K562 (cell line): ENCODE data around the gene ZNF490. TPM values are rescaled to one million over a fixed set of nuclear protein-coding genes. Genes with fewer than 3 reads are reported as not detected.

Source experiments
- CHD7 ChIP-seq: fragments of 200-600 bp; sonication (generic); IDR thresholded peaks from one replicate; pipeline ENCODE4 v1.6.1; 2012; ENCODE audit warnings: mild to moderate bottlenecking, low read depth, low read length, inconsistent platforms
- HMG20A ChIP-seq: fragments of 450-650 bp; formaldehyde crosslinking; conservative IDR thresholded peaks from 2 replicates; pipeline ENCODE4 v1.4.0; 2020; ENCODE audit warnings: mild to moderate bottlenecking, mixed read lengths
- SRSF9 ChIP-seq: fragments of 200-400 bp; formaldehyde crosslinking; IDR thresholded peaks from 2 replicates; pipeline ENCODE4 v1.6.1; 2017; ENCODE audit warnings: low read depth, low read length, borderline replicate concordance
- ZBTB7A ChIP-seq: IDR thresholded peaks from 2 replicates; pipeline ENCODE4 v1.6.1; 2011; ENCODE audit warnings: low read depth, mild to moderate bottlenecking, low read length, moderate library complexity, borderline replicate concordance; ENCODE audit not compliant: control insufficient read depth
- ZC3H11A ChIP-seq: IDR thresholded peaks from 2 replicates; pipeline ENCODE4 v1.6.1; 2012; ENCODE audit warnings: low read depth, low read length, improper control_type of control experiment
- ZFP1 ChIP-seq: fragments of 450-650 bp; formaldehyde crosslinking; IDR thresholded peaks from 2 replicates; pipeline ENCODE4 v1.4.0; 2020; ENCODE audit warnings: mild to moderate bottlenecking, mixed read lengths
- ZKSCAN3 ChIP-seq: fragments of 250-450 bp; sonication (Bioruptor Pico); IDR thresholded peaks from 2 replicates; pipeline ENCODE4 v1.4.0; 2020
- polyA plus RNA-seq, 8 experiments: library from polyadenylated mRNA; depleted of rRNA in 4 of 8; stranded (reverse) in 5 of 8; unstranded in 3 of 8; fragments of >200 nt; fragmentation: Nextera tagmentation in 2 of 8; fragmentation: Illumina TruSeq in 1 of 8; extraction: Ambion mirVana in 2 of 8; extraction: Trizol in 1 of 8; gene quantifications; 2 replicates each; pipeline versions ENCODE4 v1.2.1 to v1.2.3, GENCODE V29; 2011 to 2014; ENCODE audit warnings: inconsistent platforms in 1 of 8, missing spikeins in 1 of 8
- total RNA-seq, 7 experiments: library from RNA; depleted of rRNA in 6 of 7; stranded (reverse); fragments of >200 nt in 6 of 7; fragmentation: Illumina TruSeq in 2 of 7; extraction: Trizol in 2 of 7; gene quantifications; 2 replicates each; pipeline versions ENCODE4 v1.2.1 to v1.2.3, GENCODE V29; 2011 to 2021; ENCODE audit warnings: low replicate concordance in 1 of 7
- TF ChIP-seq, protein P1 (sequence below): fragments of 200-800 bp; sonication (Bioruptor generic); IDR thresholded peaks from 2 replicates; pipeline ENCODE4 v1.6.1; 2017; ENCODE audit warnings: missing genetic modification characterization, missing compliant biosample characterization
- TF ChIP-seq, protein P2 (sequence below): sonication (generic); formaldehyde crosslinking; IDR thresholded peaks from 2 replicates; pipeline ENCODE4 v1.8.0; 2022; ENCODE audit warnings: missing genetic modification reagents, mild to moderate bottlenecking, borderline replicate concordance

Gene ZNF490
- total and polyA plus RNA-seq, 9 of the 15 experiments (the other 6 are each of a cell fraction or from before 2014, with no cell fraction given): 0.90 to 8.3 (median 4.4) TPM

GRCh38 chr19:12544401-12544876, 66.2 kb downstream of the ZNF490 start (continued):
- TF ChIP-seq CHD7 (no peak), ZKSCAN3 (no peak), ZFP1 (CRISPR knock-in tag) (no peak), HMG20A (CRISPR knock-in tag) (no peak), SRSF9 (no peak), ZBTB7A (peak; percentile 84), ZC3H11A (no peak)
- TF ChIP-seq, protein P1, sequence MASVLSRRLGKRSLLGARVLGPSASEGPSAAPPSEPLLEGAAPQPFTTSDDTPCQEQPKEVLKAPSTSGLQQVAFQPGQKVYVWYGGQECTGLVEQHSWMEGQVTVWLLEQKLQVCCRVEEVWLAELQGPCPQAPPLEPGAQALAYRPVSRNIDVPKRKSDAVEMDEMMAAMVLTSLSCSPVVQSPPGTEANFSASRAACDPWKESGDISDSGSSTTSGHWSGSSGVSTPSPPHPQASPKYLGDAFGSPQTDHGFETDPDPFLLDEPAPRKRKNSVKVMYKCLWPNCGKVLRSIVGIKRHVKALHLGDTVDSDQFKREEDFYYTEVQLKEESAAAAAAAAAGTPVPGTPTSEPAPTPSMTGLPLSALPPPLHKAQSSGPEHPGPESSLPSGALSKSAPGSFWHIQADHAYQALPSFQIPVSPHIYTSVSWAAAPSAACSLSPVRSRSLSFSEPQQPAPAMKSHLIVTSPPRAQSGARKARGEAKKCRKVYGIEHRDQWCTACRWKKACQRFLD (CRISPR knock-in tag): peak; percentile 60; the same call in 1 of the 2 replicates
- TF ChIP-seq, protein P2, sequence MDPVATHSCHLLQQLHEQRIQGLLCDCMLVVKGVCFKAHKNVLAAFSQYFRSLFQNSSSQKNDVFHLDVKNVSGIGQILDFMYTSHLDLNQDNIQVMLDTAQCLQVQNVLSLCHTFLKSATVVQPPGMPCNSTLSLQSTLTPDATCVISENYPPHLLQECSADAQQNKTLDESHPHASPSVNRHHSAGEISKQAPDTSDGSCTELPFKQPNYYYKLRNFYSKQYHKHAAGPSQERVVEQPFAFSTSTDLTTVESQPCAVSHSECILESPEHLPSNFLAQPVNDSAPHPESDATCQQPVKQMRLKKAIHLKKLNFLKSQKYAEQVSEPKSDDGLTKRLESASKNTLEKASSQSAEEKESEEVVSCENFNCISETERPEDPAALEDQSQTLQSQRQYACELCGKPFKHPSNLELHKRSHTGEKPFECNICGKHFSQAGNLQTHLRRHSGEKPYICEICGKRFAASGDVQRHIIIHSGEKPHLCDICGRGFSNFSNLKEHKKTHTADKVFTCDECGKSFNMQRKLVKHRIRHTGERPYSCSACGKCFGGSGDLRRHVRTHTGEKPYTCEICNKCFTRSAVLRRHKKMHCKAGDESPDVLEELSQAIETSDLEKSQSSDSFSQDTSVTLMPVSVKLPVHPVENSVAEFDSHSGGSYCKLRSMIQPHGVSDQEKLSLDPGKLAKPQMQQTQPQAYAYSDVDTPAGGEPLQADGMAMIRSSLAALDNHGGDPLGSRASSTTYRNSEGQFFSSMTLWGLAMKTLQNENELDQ (CRISPR knock-in tag): no peak
